HepG2 (cell line): Measurements from ENCODE around the gene COBL. TPM values are rescaled to one million over a fixed set of nuclear protein-coding genes. Genes with fewer than 3 reads are reported as not detected.

Experiments
- ARNTL ChIP-seq: sonication (generic); formaldehyde crosslinking; IDR thresholded peaks from 2 replicates; pipeline ENCODE4 v1.4.0; 2020; ENCODE audit warnings: mild to moderate bottlenecking, missing genetic modification reagents
- ATM ChIP-seq: fragments of 450-650 bp; IDR thresholded peaks from 2 replicates; pipeline ENCODE4 v1.7.1; 2017; ENCODE audit warnings: mild to moderate bottlenecking, borderline replicate concordance
- KDM2A ChIP-seq: sonication (generic); formaldehyde crosslinking; IDR thresholded peaks from 2 replicates; pipeline ENCODE4 v1.4.0; 2020; ENCODE audit warnings: low read depth, missing genetic modification reagents, borderline replicate concordance
- MXD3 ChIP-seq: IDR thresholded peaks from 2 replicates; pipeline ENCODE4 v1.6.1; 2016; ENCODE audit warnings: mild to moderate bottlenecking, missing biosample characterization, missing genetic modification reagents
- MYC ChIP-seq: sonication (generic); formaldehyde crosslinking; IDR thresholded peaks from 2 replicates; pipeline ENCODE4 v1.9.0; 2021; ENCODE audit warnings: missing genetic modification reagents, borderline replicate concordance
- NRL ChIP-seq: sonication (generic); formaldehyde crosslinking; IDR thresholded peaks from 2 replicates; pipeline ENCODE4 v1.5.0; 2020; ENCODE audit warnings: missing genetic modification reagents, mild to moderate bottlenecking, moderate library complexity, borderline replicate concordance
- RFX1 ChIP-seq: fragments of 450-650 bp; IDR thresholded peaks from 2 replicates; pipeline ENCODE4 v1.6.1; 2017
- SMYD3 ChIP-seq: sonication (generic); formaldehyde crosslinking; IDR thresholded peaks from 2 replicates; pipeline ENCODE4 v1.8.1; 2023; ENCODE audit warnings: mild to moderate bottlenecking, missing genetic modification reagents
- ZFP82 ChIP-seq: sonication (generic); formaldehyde crosslinking; IDR thresholded peaks from 2 replicates; pipeline ENCODE4 v1.5.1; 2020; ENCODE audit warnings: mild to moderate bottlenecking, missing genetic modification reagents, borderline replicate concordance
- ZNF17 ChIP-seq: sonication (generic); formaldehyde crosslinking; IDR thresholded peaks from 2 replicates; pipeline ENCODE4 v1.5.0; 2020; ENCODE audit warnings: mild to moderate bottlenecking, missing genetic modification reagents
- ZNF3 ChIP-seq: IDR thresholded peaks from 2 replicates; pipeline ENCODE4 v1.7.0; 2017; ENCODE audit warnings: inconsistent platforms
- ZNF570 ChIP-seq: sonication (generic); formaldehyde crosslinking; IDR thresholded peaks from 2 replicates; pipeline ENCODE4 v1.4.0; 2020; ENCODE audit warnings: mild to moderate bottlenecking, missing genetic modification reagents, borderline replicate concordance
- ZNF839 ChIP-seq: sonication (generic); formaldehyde crosslinking; IDR thresholded peaks from 2 replicates; pipeline ENCODE4 v1.4.0; 2020; ENCODE audit warnings: missing genetic modification reagents, mild to moderate bottlenecking, borderline replicate concordance
- polyA plus RNA-seq, 8 experiments: library from polyadenylated mRNA; depleted of rRNA in 3 of 8; stranded (reverse) in 7 of 8; unstranded in 1 of 8; fragments of >200 nt; fragmentation: Illumina TruSeq in 4 of 8; extraction: Trizol in 4 of 8; gene quantifications; 2 replicates each; pipeline versions ENCODE4 v1.2.1 to v1.2.3, GENCODE V29; 2011 to 2016; ENCODE audit warnings: low read depth in 4 of 8, missing spikeins in 1 of 8, mixed read lengths in 1 of 8; ENCODE audit not compliant: insufficient read depth in 1 of 8
- total RNA-seq, 5 experiments: library from RNA; depleted of rRNA; stranded (reverse); fragments of >200 nt; fragmentation: Illumina TruSeq; extraction: Trizol; gene quantifications; 2 replicates each; pipeline ENCODE4 v1.2.3, GENCODE V29; 2016; ENCODE audit warnings: low read depth in 1 of 5
- TF ChIP-seq, protein P1 (sequence below): IDR thresholded peaks from 2 replicates; pipeline ENCODE4 v1.6.1; 2016; ENCODE audit warnings: low read depth, control low read depth
- TF ChIP-seq, protein P2 (sequence below): sonication (generic); formaldehyde crosslinking; IDR thresholded peaks from 2 replicates; pipeline ENCODE4 v1.9.0; 2021; ENCODE audit warnings: missing genetic modification reagents, borderline replicate concordance
- TF ChIP-seq, protein P3 (sequence below): sonication (generic); formaldehyde crosslinking; IDR thresholded peaks from 2 replicates; pipeline ENCODE4 v1.4.0; 2020; ENCODE audit warnings: missing genetic modification reagents
- TF ChIP-seq, protein P4 (sequence below): sonication (generic); formaldehyde crosslinking; IDR thresholded peaks from 2 replicates; pipeline ENCODE4 v1.4.0; 2020; ENCODE audit warnings: missing genetic modification reagents, borderline replicate concordance

Gene COBL
- total and polyA plus RNA-seq, 2 of the 13 experiments (the other 11 are each of a cell fraction or from before 2014, with no cell fraction given) = 3.8 to 4.9 TPM

DNA sequence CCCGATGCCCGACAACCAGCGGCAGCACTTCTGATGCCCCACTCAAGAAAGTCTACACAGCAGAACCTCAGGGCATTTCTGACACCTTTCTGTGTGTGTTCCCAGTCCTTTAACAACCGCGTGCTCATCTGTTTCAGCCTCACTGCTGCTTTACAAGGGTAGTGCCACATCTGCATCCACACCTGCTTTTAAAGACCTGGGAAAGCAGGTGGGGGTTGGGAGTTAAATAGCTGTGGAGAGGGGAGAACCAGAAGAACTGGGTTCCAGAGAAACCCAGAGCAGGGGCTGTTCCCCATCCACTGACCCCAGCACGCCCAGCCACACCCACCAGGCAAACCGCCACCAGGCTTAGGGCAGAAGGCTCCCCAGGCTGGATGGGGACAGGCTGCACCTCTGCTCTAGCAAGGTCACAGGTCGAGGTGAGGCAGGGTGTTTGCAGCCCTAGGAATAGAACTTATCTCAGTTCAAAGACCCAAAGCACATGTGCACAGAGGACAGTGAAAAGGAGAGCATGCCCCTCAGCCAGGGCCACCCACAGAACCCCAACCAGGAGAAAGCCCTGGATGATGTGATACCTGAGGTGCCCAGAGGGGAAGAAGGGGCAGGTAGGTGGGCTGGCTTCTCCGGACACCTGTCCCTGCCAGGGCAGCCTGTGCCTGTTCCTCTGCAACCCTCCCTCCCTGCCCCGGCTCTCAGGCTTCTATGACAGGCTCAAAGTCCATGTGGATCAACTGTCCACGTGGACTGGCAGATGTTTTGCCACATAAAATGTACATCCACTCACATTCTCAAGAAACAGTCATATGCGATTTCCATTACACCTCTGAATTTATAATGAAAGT, 51.3 kb downstream of the COBL start (continued):
- TF ChIP-seq, protein P1, sequence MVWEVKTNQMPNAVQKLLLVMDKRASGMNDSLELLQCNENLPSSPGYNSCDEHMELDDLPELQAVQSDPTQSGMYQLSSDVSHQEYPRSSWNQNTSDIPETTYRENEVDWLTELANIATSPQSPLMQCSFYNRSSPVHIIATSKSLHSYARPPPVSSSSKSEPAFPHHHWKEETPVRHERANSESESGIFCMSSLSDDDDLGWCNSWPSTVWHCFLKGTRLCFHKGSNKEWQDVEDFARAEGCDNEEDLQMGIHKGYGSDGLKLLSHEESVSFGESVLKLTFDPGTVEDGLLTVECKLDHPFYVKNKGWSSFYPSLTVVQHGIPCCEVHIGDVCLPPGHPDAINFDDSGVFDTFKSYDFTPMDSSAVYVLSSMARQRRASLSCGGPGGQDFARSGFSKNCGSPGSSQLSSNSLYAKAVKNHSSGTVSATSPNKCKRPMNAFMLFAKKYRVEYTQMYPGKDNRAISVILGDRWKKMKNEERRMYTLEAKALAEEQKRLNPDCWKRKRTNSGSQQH (CRISPR knock-in tag) = 0 out of 2 replicates have a peak, but pooled peaks have one; percentile 54
- TF ChIP-seq ATM = no peak
- peak; percentile 88 for TF ChIP-seq ARNTL (CRISPR knock-in tag)
- TF ChIP-seq MXD3 (CRISPR knock-in tag) = no peak
- 0 out of 2 replicates have a peak, but pooled peaks have one; percentile 16 for TF ChIP-seq KDM2A (CRISPR knock-in tag)
- no peak for TF ChIP-seq ZFP82 (CRISPR knock-in tag)
- no peak for TF ChIP-seq ZNF17 (CRISPR knock-in tag)
- TF ChIP-seq, protein P2, sequence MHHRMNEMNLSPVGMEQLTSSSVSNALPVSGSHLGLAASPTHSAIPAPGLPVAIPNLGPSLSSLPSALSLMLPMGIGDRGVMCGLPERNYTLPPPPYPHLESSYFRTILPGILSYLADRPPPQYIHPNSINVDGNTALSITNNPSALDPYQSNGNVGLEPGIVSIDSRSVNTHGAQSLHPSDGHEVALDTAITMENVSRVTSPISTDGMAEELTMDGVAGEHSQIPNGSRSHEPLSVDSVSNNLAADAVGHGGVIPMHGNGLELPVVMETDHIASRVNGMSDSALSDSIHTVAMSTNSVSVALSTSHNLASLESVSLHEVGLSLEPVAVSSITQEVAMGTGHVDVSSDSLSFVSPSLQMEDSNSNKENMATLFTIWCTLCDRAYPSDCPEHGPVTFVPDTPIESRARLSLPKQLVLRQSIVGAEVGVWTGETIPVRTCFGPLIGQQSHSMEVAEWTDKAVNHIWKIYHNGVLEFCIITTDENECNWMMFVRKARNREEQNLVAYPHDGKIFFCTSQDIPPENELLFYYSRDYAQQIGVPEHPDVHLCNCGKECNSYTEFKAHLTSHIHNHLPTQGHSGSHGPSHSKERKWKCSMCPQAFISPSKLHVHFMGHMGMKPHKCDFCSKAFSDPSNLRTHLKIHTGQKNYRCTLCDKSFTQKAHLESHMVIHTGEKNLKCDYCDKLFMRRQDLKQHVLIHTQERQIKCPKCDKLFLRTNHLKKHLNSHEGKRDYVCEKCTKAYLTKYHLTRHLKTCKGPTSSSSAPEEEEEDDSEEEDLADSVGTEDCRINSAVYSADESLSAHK (CRISPR knock-in tag) = no peak
- TF ChIP-seq NRL (CRISPR knock-in tag) = no peak
- no peak for TF ChIP-seq ZNF570
- TF ChIP-seq, protein P3, sequence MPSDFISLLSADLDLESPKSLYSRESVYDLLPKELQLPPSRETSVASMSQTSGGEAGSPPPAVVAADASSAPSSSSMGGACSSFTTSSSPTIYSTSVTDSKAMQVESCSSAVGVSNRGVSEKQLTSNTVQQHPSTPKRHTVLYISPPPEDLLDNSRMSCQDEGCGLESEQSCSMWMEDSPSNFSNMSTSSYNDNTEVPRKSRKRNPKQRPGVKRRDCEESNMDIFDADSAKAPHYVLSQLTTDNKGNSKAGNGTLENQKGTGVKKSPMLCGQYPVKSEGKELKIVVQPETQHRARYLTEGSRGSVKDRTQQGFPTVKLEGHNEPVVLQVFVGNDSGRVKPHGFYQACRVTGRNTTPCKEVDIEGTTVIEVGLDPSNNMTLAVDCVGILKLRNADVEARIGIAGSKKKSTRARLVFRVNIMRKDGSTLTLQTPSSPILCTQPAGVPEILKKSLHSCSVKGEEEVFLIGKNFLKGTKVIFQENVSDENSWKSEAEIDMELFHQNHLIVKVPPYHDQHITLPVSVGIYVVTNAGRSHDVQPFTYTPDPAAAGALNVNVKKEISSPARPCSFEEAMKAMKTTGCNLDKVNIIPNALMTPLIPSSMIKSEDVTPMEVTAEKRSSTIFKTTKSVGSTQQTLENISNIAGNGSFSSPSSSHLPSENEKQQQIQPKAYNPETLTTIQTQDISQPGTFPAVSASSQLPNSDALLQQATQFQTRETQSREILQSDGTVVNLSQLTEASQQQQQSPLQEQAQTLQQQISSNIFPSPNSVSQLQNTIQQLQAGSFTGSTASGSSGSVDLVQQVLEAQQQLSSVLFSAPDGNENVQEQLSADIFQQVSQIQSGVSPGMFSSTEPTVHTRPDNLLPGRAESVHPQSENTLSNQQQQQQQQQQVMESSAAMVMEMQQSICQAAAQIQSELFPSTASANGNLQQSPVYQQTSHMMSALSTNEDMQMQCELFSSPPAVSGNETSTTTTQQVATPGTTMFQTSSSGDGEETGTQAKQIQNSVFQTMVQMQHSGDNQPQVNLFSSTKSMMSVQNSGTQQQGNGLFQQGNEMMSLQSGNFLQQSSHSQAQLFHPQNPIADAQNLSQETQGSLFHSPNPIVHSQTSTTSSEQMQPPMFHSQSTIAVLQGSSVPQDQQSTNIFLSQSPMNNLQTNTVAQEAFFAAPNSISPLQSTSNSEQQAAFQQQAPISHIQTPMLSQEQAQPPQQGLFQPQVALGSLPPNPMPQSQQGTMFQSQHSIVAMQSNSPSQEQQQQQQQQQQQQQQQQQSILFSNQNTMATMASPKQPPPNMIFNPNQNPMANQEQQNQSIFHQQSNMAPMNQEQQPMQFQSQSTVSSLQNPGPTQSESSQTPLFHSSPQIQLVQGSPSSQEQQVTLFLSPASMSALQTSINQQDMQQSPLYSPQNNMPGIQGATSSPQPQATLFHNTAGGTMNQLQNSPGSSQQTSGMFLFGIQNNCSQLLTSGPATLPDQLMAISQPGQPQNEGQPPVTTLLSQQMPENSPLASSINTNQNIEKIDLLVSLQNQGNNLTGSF = no peak
- TF ChIP-seq, protein P4, sequence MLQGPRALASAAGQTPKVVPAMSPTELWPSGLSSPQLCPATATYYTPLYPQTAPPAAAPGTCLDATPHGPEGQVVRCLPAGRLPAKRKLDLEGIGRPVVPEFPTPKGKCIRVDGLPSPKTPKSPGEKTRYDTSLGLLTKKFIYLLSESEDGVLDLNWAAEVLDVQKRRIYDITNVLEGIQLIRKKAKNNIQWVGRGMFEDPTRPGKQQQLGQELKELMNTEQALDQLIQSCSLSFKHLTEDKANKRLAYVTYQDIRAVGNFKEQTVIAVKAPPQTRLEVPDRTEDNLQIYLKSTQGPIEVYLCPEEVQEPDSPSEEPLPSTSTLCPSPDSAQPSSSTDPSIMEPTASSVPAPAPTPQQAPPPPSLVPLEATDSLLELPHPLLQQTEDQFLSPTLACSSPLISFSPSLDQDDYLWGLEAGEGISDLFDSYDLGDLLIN (CRISPR knock-in tag) = no peak
- no peak for TF ChIP-seq RFX1
- TF ChIP-seq ZNF3 (CRISPR knock-in tag) = no peak
- TF ChIP-seq MYC (CRISPR knock-in tag) = peak; percentile 86; the same call in 1 of the 2 replicates
- no peak for TF ChIP-seq ZNF839 (CRISPR knock-in tag)
- TF ChIP-seq SMYD3 = no peak
